Measurements from ENCODE around the gene LRP1B.

- TF ChIP-seq CTCF (IDR thresholded peaks at IDR 0.05) (no peak), POLR2AphosphoS5 (IDR thresholded peaks at IDR 0.05) (no peak), POLR2A (IDR thresholded peaks at IDR 0.05) (no peak)
Observed at GRCh38 chr2:141946016-141946415, 184.8 kb downstream of the LRP1B start.

All from breast epithelium (tissue), 3 donors.